H54 (cell line): ENCODE results near the gene ABCA13.

Source experiments
- DNase-seq: peaks from one replicate; pipeline ENCODE4 v3.0.0; 2011; ENCODE audit warnings: low spot score, mixed read lengths; ENCODE audit not compliant: insufficient read length
- FAIRE-seq: peaks from 3 replicates; lab custom pipeline; 2011; peaks lifted over from hg19 to GRCh38; lab: Jason Lieb, UNC
- POLR2A ChIP-seq: IDR thresholded peaks from 2 replicates; pipeline ENCODE4 v1.6.1; 2011; ENCODE audit warnings: low read depth, mild to moderate bottlenecking, low read length

The ABCA13 gene

DNA sequence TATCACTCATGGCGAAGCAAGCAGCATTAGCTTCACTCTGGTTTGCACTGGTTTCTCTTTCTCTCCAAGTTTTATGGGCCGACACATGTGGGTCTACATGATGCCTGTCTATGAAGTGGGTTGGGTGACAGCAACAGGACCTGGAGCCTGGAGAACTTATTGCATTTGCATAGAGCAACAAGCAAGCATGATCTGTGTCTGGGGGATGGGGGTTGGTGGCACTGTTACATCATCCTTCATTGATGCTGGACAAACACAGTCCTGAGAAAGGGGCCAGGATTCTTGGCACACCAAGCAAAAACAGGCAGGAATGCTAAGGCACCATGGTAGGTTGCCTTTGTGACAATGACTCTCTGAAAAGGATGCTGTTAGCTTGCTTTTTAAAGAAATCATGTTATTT is 486.9 kb downstream of the ABCA13 start:
- no peak for DNase-seq
- no peak for FAIRE-seq
- no peak for TF ChIP-seq POLR2A

DNA sequence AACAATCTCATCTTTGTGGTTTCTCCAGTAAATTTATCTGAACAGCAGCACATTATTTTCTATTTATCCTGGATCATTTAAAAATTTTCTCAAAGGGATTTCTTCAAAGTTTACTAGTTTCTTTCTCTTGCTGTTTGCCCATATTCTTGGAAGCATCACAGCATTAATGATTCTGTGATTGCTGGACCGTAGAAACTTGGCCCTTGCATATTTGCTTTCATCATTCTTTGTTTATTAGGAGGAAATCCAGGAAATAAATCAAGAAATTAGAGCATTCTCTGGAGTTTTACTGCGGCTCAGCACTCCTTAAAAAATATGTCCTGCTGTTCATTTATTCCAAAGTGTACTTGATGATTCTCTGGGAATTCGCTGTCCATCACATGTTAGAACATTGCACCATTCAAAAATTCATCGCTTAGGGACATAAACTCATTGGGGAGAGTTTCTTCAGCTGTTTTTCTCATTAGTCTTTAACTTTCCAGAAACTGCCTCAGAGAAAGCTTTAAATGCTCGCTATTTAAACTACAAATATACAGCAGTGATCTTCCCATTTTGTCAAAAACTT is 489.1 kb downstream of the ABCA13 start:
- TF ChIP-seq POLR2A, result no peak
- DNase-seq (no peak), FAIRE-seq (no peak)

DNA sequence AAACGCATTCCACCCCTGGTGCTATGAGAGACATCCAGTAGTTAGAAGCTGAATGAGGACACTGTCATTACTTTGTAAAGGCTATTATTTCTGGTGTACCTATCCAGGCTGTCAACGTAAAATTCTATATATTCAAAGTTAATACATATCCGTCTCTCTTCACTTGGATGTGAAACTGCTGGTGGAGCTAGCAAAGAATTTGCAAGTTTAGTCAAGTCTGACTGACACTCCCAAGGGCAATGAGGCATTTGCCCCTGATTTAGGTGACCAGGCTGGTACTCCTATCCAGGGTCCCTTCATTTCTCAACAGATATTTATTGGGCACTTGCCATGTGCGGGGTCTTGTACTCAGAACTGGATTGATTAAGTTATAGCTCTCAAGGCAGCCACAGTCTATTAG is 493.0 kb downstream of the ABCA13 start:
- TF ChIP-seq POLR2A, result no peak
- FAIRE-seq, result no peak
- DNase-seq, result no peak

DNA sequence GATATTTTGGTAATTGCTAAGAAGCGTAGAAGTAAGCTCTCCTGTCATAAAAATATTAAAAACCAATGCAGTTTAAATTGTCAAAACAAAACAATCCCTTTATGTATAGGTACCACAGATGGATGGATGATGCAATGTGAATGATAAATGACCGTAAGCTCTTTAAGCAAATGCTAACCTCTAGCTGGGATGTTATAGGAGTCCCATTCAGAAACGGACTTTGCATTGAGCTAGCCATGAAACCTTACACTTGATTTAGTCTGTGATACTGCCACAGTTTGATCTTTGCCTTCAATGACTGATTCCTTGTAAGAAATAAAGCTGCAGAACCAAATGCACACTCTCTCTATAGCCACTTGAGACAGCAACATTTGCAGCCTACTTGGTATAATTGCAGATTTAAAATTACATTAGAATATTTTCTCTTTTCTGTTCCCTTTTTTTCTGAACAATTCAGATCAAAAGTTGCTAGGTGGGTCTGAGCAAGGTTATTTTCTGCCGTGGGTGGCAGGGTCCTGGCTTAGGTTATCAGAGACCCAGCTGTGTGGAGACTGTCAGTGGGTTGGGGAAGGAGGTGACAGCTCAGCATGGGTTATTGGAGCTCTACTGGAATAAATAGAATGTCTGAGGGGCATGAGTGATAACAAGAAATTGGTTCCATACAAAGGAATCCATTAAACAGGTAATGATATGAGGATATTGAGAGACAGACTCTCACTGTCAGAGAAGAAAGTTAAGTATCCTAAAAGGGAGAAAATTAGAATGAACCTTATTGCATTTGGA is 494.3 kb downstream of the ABCA13 start:
- FAIRE-seq (no peak), DNase-seq (no peak)
- TF ChIP-seq POLR2A, result no peak

DNA sequence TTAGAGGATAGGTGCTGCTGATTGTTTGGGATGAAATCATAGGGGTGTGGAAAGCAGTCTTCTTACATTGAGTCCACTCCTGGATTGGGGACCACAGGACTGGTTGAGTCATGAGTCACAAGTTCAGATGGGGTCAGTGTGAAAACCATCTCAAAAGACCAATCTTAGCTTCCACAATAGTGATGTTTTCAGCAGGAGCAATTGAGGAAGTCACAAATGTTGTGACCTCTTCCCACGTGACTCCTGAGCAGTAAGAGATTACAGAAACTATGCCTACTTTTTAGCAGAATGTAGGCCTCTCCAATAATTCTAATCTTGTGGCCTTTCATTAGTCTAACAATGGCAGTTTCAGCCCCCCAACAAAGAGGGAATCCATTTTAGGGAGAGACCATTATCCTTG is 496.1 kb downstream of the ABCA13 start:
- TF ChIP-seq POLR2A, result no peak
- no peak for FAIRE-seq
- DNase-seq, result no peak

DNA sequence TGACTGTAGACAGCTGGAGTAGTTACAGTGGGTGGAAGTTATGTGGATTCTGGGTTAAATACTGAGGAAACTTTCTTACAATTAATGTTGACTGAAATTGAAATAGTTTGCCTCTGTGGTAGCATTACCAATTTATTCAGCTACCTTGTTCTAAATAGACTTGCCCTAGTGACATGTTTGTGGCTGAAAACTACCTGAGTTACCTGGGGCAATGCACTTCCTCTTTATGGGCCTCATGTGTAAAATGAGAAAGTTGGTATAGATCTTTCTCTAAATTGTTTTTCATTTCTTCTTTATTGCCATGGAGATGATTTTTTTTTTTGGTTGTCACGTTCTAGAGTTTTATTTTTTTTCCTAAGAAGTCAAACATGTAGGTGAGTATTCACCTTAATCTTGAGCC is 500.4 kb downstream of the ABCA13 start:
- TF ChIP-seq POLR2A, result no peak
- DNase-seq (no peak), FAIRE-seq (no peak)

DNA sequence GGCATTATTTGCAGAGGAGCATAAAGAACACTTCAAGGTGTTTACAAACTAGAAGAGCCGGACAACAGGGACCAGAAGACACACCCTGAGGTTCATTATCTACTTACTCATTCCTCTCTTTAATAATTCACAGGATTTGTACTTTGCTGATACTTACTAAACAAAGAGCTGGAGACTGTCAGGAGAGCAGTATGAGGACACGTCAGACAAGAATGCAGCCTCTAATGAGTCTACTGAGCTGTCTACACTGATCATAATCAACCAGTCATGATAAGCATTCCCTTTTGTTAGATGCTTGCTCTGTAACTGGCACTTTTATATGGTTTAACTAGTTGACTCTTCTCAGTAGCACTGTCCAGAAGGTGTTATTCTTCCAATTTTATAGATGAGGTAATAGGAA is 509.7 kb downstream of the ABCA13 start:
- no peak for TF ChIP-seq POLR2A
- FAIRE-seq, result no peak
- DNase-seq, result no peak

DNA sequence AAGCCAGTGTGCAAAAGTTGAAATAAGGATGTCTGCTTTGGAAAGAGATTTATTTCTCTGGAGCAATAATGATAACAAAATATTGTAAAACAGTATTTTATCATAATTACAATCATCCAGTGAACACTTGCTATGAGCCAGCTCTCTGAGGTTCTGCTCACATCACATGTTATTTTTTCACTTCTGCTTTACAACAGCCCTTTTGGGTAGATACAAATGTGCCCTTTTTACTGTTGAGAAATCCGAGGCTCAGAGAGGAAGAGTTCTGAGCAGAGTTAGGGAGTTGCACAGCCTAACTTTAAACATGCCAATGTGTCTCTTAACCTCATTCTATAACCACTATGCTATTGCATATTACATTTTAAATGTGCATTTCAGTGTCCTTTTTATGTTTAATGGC is 520.5 kb downstream of the ABCA13 start:
- FAIRE-seq (no peak), DNase-seq (no peak)
- no peak for TF ChIP-seq POLR2A
